ENCODE measurements around the gene RECQL5.

RECQL5 gene

DNA sequence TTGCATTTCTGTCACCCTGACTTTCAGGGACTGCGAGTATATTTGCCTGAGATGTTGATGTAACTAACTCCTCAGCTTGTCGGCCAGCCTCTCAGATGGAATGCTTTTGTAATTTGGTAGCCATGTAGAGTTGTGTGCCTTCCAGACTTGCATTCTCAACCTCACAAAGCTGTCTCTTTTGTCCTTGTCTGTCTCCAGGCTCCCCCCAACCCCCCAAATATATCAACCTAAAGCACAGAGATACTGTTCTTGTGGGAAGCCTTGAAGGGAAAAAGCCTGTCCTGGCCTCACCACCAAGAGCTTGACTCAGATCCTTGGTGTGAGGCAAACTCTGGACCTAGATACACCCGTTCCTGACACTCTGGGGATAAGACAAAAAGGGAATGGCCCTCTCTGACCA lies 18.5 kb upstream of the RECQL5 start:
- DNase-seq, result no peak

- DNase-seq, result no peak
These were observed 18.0 kb upstream of the RECQL5 start for GRCh38 chr17:75684924-75685323.

DNA sequence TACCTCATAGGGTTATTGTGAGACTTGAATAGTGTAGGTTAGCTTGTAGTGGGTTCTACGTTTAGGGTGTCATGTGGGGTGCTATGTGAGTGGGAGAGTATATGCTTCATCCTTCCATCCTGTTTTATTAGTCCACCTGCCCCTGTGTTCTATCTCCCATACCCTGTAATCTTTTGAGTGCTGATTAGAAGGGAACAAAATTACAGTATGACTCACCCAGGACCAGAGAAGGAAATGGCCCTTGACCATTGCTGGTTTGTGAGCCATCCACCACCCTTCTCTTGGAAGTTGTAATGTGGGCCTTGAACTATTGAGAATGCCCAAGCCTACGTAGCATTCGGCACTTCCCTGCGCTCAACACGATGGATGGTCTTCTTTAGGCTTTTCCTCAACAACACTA lies 17.3 kb upstream of the RECQL5 start:
- DNase-seq, result no peak

- no peak for DNase-seq
These were observed 16.6 kb upstream of the RECQL5 start for GRCh38 chr17:75683583-75683982.

DNA sequence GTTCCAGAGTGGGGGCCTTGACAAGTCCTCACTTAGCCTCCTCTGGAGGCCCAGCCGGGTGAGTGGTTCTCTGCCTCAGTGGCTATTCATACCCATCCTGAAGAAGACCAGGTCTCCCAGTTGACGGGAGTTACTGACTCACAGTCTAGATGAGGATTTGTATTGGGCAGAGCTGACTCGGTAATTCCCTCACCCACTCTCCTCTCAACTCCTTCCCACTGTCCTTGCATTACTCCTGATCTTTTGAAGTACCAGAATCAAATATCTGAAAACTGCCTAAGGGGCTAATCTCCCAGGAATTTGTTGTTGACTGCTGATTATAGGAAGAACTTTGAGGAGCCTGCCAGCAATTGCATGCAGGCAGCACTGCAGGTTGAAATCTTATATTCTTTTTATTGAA lies 14.3 kb upstream of the RECQL5 start:
- no peak for DNase-seq

- DNase-seq, result no peak
These were observed 13.5 kb upstream of the RECQL5 start for GRCh38 chr17:75680431-75680830.

GRCh38 chr17:75679706-75680211 lies 12.8 kb upstream of the RECQL5 start:
- no peak for DNase-seq

GRCh38 chr17:75676461-75676860 lies 9.5 kb upstream of the RECQL5 start:
- no peak for DNase-seq

- DNase-seq, result no peak
These were observed 6.5 kb upstream of the RECQL5 start for GRCh38 chr17:75673487-75673886.

GRCh38 chr17:75672011-75672410 lies 5.1 kb upstream of the RECQL5 start:
- no peak for DNase-seq

DNA sequence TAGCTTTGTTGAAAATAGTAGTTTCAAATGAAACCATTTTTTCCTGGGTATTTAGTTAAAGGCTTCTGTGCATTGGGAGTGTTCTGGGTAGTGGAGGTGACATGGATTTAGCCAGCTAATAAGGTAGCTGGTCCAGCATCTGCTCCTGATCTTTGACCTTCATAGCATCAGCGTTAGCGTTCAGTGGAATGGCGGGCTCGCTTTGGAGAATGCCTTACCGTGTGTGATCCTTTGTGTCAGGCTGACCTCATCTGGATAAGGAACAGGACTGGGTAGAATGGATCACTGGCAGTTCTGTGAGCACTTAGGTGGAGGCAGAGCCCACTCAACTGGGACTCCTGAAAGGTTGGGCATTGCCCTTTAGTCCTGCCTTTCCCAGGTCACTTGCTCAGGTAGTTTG lies 3.9 kb upstream of the RECQL5 start:
- DNase-seq, result no peak

DNA sequence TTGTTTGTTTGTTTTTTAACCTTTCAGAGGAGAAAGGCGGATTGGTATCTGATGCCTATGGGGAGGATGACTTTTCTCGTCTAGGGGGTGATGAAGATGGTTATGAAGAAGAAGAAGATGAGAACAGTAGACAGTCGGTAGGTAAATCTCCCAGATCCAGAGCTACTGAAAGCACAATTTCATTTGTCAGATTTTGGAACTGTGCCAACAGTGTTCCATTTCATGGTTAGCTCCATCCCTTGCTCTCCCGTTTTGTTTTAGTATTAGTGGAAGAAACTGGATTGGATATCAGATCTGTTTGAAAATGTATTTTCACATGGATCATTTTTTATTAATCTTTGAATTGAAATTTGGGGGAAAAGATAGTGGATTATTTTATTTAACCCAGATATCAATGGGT lies 1.5 kb upstream of the RECQL5 start:
- no peak for DNase-seq

GRCh38 chr17:75667825-75668224 lies 871 bp upstream of the RECQL5 start:
- DNase-seq, result no peak

- no peak for DNase-seq
These were observed 973 bp downstream of the RECQL5 start for GRCh38 chr17:75665981-75666380.

GRCh38 chr17:75664099-75664549 lies 2.8 kb downstream of the RECQL5 start:
- no peak for DNase-seq

GRCh38 chr17:75662511-75662910 lies 4.4 kb downstream of the RECQL5 start:
- DNase-seq, result no peak

- DNase-seq, result no peak
These were observed 5.4 kb downstream of the RECQL5 start for GRCh38 chr17:75661531-75661930.

DNA sequence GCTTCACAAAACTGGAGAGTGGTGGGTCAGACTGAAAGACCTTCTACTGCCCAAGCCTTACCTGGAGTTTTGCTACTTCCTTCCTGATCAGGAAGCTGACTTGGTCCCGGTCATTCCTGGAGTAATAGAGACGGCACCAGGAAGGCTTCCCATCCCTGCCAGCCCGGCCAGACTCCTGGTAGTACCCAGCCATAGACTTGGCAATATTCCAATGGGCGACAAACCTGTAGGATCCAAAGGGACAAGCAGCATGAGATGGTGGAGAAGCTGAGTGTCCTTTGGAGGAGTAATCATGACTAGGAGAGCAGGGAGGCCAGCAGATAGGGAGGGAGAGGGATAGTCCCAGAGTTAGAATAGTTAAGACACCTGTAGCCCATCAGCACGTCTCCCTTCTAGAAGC lies 8.7 kb downstream of the RECQL5 start:
- DNase-seq, result no peak

DNA sequence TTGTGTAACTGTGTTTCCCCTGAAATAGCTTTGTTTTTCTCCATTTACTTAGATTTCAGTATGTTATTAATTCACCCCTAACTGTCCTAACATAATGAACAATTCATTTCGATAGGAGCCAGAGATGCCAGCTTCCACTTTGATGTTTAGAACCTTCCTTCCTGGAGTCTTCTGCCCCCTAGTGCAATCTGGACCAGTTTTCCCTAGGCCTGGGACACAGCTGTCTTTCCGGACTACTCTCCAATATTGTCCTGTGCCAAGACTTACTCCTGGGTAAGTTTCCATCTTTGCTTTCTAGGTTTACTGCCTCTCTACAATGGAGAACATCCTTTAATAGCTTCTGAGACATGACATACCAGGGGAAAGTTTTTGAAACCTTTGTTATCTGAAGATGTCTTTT lies 12.8 kb downstream of the RECQL5 start:
- no peak for DNase-seq

DNA sequence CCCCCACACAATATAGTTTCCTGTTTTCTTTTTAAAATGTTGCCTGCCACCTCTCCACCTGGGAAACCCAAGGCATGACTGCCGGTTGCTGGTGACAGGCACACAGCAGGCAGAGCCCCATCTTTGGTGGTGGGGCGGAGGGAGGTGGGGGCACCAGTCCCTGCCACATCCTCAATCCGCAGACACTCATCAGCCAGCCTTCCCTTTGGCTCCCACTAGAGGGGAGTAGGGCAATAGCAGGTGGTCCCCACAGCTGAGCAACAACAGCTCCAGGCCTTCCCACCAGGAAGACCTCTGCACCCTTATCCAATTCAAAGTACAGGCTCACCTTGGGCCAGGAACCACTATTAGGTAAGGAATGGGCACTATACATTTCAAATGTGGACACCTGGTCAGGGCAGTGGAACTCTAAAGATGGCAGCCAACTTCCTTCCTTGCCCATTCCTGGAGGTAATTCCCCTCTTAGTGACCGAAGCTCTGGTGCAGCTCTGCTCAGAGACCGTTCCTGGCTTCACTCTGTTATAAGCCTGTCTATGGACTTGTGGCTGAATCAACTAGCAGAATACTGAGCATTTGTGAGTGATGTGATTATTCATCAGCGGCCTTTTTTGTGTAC lies 13.9 kb downstream of the RECQL5 start:
- peak; percentile 17 for DNase-seq

DNA sequence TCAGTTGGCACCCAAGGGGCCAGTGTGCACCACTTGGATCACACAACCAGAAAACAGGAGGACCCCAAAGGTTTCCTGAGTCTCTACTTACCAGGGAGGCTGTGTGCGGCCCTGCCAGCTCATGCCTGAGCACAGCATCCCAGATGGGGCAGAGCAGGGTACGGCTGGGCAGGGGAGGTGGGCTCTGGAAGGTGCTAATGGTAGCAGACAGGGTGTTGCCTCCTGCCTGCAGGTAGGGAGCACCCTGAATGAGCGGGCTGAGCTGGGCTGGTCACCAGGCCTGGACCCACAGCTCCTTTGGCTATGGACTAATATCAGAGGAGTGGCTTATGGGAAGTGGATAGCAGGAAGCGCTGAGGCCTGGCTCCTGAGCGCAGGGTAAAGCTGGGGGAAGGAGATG lies 14.6 kb downstream of the RECQL5 start:
- DNase-seq, result no peak

- no peak for DNase-seq
These were observed 16.1 kb downstream of the RECQL5 start for GRCh38 chr17:75650874-75651273.

DNA sequence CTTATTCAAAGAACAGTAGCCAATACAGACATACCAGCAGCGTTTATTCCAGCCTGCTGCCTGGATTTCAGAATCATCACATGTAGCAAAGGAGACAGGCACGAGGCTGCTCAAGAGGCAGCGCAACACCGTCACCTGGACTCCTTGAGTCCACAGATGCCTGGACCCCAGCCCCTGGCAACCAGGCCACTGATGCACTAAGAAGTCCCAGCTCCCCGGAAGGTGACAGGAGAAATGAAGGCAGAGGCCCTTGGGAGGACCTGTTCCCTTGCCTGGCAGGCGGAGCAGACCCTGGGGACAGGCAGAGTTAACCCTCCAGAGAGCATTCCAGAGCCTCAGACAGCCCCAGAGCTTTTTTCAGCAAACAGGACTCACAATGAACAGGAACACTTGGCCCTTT lies 17.3 kb downstream of the RECQL5 start:
- no peak for DNase-seq

GRCh38 chr17:75647921-75648320 lies 19.0 kb downstream of the RECQL5 start:
- no peak for DNase-seq

GRCh38 chr17:75647061-75647460 lies 19.9 kb downstream of the RECQL5 start:
- no peak for DNase-seq

- no peak for DNase-seq
These were observed 20.3 kb downstream of the RECQL5 start for GRCh38 chr17:75646638-75646992.

Measured in activated effector memory CD4-positive, alpha-beta T cell treated with anti-CD3 and anti-CD28 coated beads, Interleukin-2, amount 50 U/mL, for 16 hours (primary cell).